Uterus (tissue), 2 donors: ENCODE measurements around the gene RGS7.

Experiments
- CTCF ChIP-seq, 4 experiments: fragments of 200-600 bp in 2 of 4; fragments of 450-650 bp in 2 of 4; sonication (generic) in 2 of 4; IDR thresholded peaks; one replicate each; pipeline ENCODE4 v1.5.1; 2016 to 2019; ENCODE audit warnings: antibody characterized with exemption in 4 of 4, mild to moderate bottlenecking in 2 of 4, moderate library complexity in 1 of 4
- POLR2A ChIP-seq, 2 donors: fragments of 450-650 bp; IDR thresholded peaks; one replicate each; pipeline ENCODE4 v1.6.1; 2016; ENCODE audit warnings: antibody characterized with exemption in 2 of 2, mild to moderate bottlenecking in 1 of 2, moderate library complexity in 1 of 2

- no peak for TF ChIP-seq POLR2A (IDR thresholded peaks at IDR 0.05)
- no peak for TF ChIP-seq CTCF (IDR thresholded peaks at IDR 0.05)
These were observed 184.5 kb downstream of the RGS7 start for GRCh38 chr1:241172486-241172885.
